Thyroid gland (tissue), 4 donors: ENCODE data around the gene RFX1. TPM values are rescaled to one million over a fixed set of nuclear protein-coding genes. Genes with fewer than 3 reads are reported as not detected.

Source experiments
- DNase-seq, 2 donors: peaks; one replicate each; pipeline ENCODE4 v3.0.0-alpha.2; 2019
- H3K27ac ChIP-seq, 3 donors: fragments of 200-600 bp; sonication (generic); 1 replicate in 2 of 3; 2 replicates in 1 of 3; pipeline ENCODE4 v1.5.1; 2016 to 2019; ENCODE audit warnings: mild to moderate bottlenecking in 1 of 3, moderate library complexity in 1 of 3
- H3K27me3 ChIP-seq: fragments of 200-600 bp; sonication (generic); one replicate; pipeline ENCODE4 v1.5.1; 2019
- H3K36me3 ChIP-seq, 2 donors: fragments of 200-600 bp; sonication (generic); one replicate each; pipeline ENCODE4 v1.5.1; 2016 to 2019
- H3K4me1 ChIP-seq, 2 donors: fragments of 200-600 bp; sonication (generic); one replicate each; pipeline ENCODE4 v1.5.1; 2017 to 2019
- H3K4me3 ChIP-seq, 3 donors: fragments of 200-600 bp; sonication (generic); replicated peaks in 1 of 3; 1 replicate in 2 of 3; 2 replicates in 1 of 3; pipeline ENCODE4 v1.5.1; 2016; ENCODE audit warnings: mild to moderate bottlenecking in 1 of 3
- H3K9me3 ChIP-seq: fragments of 200-600 bp; sonication (generic); one replicate; pipeline ENCODE4 v1.5.1; 2017
- CTCF ChIP-seq, 6 experiments: fragments of 200-600 bp in 3 of 6; fragments of 450-650 bp in 3 of 6; sonication (generic) in 3 of 6; IDR thresholded peaks; one replicate each; pipeline ENCODE4 v1.5.1; 2016 to 2019; ENCODE audit warnings: antibody characterized with exemption in 6 of 6, mild to moderate bottlenecking in 2 of 6, inconsistent platforms in 1 of 6, moderate library complexity in 1 of 6
- POLR2A ChIP-seq, 2 donors: fragments of 450-650 bp; IDR thresholded peaks; one replicate each; pipeline ENCODE4 v1.6.1; 2017; ENCODE audit warnings: antibody characterized with exemption in 2 of 2, mild to moderate bottlenecking in 2 of 2, moderate library complexity in 1 of 2
- WGBS, 2 donors: methylation state at CpG; one replicate each; pipeline ENCODE4 v1.1.5; 2017; 5-methylcytosine and 5-hydroxymethylcytosine counted together
- intact Hi-C: fragments of 100-400 bp; cut with DNase I; formaldehyde crosslinking; loops from one replicate; pipeline ENCODE4 v1.15.1; 2023
- total RNA-seq, 4 donors: library from RNA; depleted of rRNA; stranded (reverse); fragments of >200 nt; gene quantifications; one replicate each; pipeline ENCODE4 v1.2.3, GENCODE V29; 2016

Gene RFX1
- total RNA-seq, 4 donors from 2014 or later: 4.8 to 9.1 (median 9.1) TPM

- 95 to 97% methylated on average over 2 of the region's 2 CpGs for WGBS, 2 donors
- no peak for TF ChIP-seq POLR2A (IDR thresholded peaks at IDR 0.05)
- no peak for TF ChIP-seq CTCF (IDR thresholded peaks at IDR 0.05)
Measured at GRCh38 chr19:14033946-14034345, 27.8 kb upstream of the RFX1 start.

GRCh38 chr19:14031719-14032480, 25.8 kb upstream of the RFX1 start, which contains the start of gene IL27RA:
Gene IL27RA, plus strand, starts transcription at chr19:14031762. Its CDS starts 111 bp downstream, at chr19:14031873.
- intact Hi-C loops: no loop called here
- peak within 1 kb of the TSS in 2 of 3 donors; percentile 52 to 55 for H3K27ac ChIP-seq
- H3K36me3 ChIP-seq: no peaks in the 10 kb centered on the region
- TF ChIP-seq POLR2A (IDR thresholded peaks at IDR 0.05): no peak
- TF ChIP-seq CTCF (IDR thresholded peaks at IDR 0.05): peak in 4 of 6 experiments; percentile 35 to 55 (median 45)
- peak within 1 kb of the TSS; percentile 5 to 70 (median 62) for H3K4me3 ChIP-seq
- H3K27me3 ChIP-seq: no peaks in the 10 kb centered on the region
- H3K4me1 ChIP-seq: peaks cover 6 to 9% of the 10 kb centered on the region in 2 donors
- H3K9me3 ChIP-seq: no peaks in the 10 kb centered on the region
- 0 to 2% methylated on average over 8 of the region's 63 CpGs for WGBS, 2 donors
- peak; percentile 58 to 60 for DNase-seq

More at GRCh38 chr19:14033946-14034345, 27.8 kb upstream of the RFX1 start:
- Histone ChIP-seq H3K9me3 (no peaks in the 10 kb centered on the region), H3K27me3 (no peaks in the 10 kb centered on the region), H3K27ac (no peak overlapping the region), H3K4me1 (peaks cover 6 to 9% of the 10 kb centered on the region in 2 donors), H3K36me3 (no peaks in the 10 kb centered on the region), H3K4me3 (no peak overlapping the region)
- no peak for DNase-seq
- intact Hi-C loops: no loop called here

GRCh38 chr19:14030997-14031718, 25.0 kb upstream of the RFX1 start:
- H3K4me3 ChIP-seq: peak overlapping the region in 2 of 3 donors; percentile 62 to 70
- no peak for DNase-seq
- intact Hi-C loops: no loop called here
- H3K4me1 ChIP-seq: peaks cover 6 to 9% of the 10 kb centered on the region in 2 donors
- WGBS, 2 donors: 39 to 47% methylated on average over 6 to 13 of the region's 20 CpGs
- no peaks in the 10 kb centered on the region for H3K9me3 ChIP-seq
- no peaks in the 10 kb centered on the region for H3K27me3 ChIP-seq
- H3K36me3 ChIP-seq: no peaks in the 10 kb centered on the region
- H3K27ac ChIP-seq: peak overlapping the region in 2 of 3 donors; percentile 52 to 55
- no peak for TF ChIP-seq CTCF (IDR thresholded peaks at IDR 0.05)

GRCh38 chr19:14028901-14029300, 22.8 kb upstream of the RFX1 start:
- H3K4me3 ChIP-seq: no peak overlapping the region
- H3K27ac ChIP-seq: no peak overlapping the region
- no peak for DNase-seq
- no peaks in the 10 kb centered on the region for H3K36me3 ChIP-seq
- no peaks in the 10 kb centered on the region for H3K27me3 ChIP-seq
- no peaks in the 10 kb centered on the region for H3K9me3 ChIP-seq
- WGBS, 2 donors: 76 to 86% methylated on average over 4 of the region's 4 CpGs
- peaks cover 7 to 9% of the 10 kb centered on the region in 2 donors for H3K4me1 ChIP-seq
- intact Hi-C loops: no loop called here
- TF ChIP-seq POLR2A (IDR thresholded peaks at IDR 0.05) (no peak), CTCF (IDR thresholded peaks at IDR 0.05) (no peak)
